Keratinocyte (primary cell): Measurements from ENCODE around the gene KRT77.

Source experiments
- EZH2 ChIP-seq: IDR thresholded peaks from one replicate; pipeline ENCODE4 v1.6.1; 2012; ENCODE audit warnings: inconsistent platforms, mild to moderate bottlenecking, low read length, moderate library complexity
- TF ChIP-seq, protein P1 (sequence below), 3 experiments: IDR thresholded peaks in 1 of 3; conservative IDR thresholded peaks in 1 of 3; optimal IDR thresholded peaks in 1 of 3; 2 replicates in 2 of 3; 3 replicates in 1 of 3; pipeline versions ENCODE3 to v1.5.1; 2011; ENCODE audit warnings: low read length in 3 of 3, mild to moderate bottlenecking in 3 of 3, moderate library complexity in 2 of 3, control low read depth in 1 of 3, inconsistent platforms in 1 of 3; ENCODE audit not compliant: insufficient read depth in 2 of 3; ENCODE audit errors: extremely low read depth in 1 of 3

DNA sequence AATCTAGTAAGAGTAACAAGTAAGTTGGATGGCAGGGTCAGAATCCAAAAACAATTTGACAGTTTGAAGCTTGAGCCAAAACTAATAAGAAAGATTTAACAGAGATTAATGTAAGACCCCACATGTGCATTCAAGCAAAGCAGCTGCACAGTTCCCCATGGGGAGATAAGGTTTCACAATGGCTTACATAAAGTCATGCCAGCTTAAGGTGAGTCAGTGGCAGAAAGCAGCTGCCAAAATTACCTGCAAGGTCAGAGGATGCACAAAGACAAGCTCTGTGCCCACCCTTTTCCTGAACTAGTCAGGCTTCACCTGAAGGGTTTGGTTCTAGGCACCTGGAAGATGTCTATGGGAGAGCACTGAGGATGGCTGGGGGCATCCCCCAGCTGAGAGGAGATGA, 36.6 kb upstream of the KRT77 start:
- no peak for TF ChIP-seq EZH2
- TF ChIP-seq, protein P1, sequence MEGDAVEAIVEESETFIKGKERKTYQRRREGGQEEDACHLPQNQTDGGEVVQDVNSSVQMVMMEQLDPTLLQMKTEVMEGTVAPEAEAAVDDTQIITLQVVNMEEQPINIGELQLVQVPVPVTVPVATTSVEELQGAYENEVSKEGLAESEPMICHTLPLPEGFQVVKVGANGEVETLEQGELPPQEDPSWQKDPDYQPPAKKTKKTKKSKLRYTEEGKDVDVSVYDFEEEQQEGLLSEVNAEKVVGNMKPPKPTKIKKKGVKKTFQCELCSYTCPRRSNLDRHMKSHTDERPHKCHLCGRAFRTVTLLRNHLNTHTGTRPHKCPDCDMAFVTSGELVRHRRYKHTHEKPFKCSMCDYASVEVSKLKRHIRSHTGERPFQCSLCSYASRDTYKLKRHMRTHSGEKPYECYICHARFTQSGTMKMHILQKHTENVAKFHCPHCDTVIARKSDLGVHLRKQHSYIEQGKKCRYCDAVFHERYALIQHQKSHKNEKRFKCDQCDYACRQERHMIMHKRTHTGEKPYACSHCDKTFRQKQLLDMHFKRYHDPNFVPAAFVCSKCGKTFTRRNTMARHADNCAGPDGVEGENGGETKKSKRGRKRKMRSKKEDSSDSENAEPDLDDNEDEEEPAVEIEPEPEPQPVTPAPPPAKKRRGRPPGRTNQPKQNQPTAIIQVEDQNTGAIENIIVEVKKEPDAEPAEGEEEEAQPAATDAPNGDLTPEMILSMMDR (optimal IDR thresholded peaks at IDR 0.05 in 1 of 3, IDR thresholded peaks at IDR 0.05 in 1 of 3, conservative IDR thresholded peaks at IDR 0.05 in 1 of 3; ENCODE audit: extremely low read depth in 1 of 3, insufficient read depth in 2 of 3, low read length in 3 of 3) = no peak
